DMS 273 (cell line): ENCODE measurements around the gene MPRIP.

Source experiments
- DNase-seq: peaks from one replicate; lab custom pipeline; 2025; ENCODE audit not compliant: unreplicated experiment; lab: John Stamatoyannopoulos, UW

The MPRIP gene

DNA sequence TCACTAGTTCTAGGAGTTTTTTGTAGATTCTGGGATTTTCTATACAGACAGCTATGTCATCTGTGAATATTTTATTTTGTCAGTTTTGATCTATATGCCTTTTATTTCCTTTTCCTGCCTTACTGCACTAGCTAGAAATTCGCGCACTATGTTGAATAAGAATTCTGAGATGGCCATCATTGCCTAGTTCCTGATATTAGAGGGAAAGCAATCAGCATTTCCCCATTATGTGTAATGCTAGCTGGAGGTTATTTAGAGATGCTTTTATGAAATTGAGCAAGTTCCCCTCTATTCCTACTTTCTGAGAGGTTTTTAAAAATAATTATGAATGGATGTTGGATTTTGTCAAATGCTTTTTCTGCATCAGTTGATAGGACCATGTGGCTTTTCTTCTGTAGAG lies 23.8 kb downstream of the MPRIP start:
- DNase-seq: no peak

DNA sequence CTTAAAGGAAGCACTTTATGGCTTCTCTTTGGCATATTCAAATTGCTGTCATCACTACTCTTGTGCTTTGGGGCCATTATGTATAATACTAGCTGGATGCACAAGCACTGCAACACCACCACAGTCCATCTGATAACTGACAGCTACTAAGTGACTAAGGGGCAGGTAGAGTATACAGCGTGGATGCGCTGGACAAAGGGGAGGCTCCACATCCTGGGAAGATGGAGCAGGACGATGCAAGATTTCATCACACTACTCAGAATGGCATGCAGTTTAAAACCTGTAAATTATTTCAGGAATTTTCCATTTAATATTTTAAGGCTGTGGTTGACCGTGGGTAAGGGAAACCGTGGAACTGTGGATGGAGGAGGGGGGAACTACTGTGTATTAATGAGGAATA lies 25.0 kb downstream of the MPRIP start:
- DNase-seq: no peak

DNA sequence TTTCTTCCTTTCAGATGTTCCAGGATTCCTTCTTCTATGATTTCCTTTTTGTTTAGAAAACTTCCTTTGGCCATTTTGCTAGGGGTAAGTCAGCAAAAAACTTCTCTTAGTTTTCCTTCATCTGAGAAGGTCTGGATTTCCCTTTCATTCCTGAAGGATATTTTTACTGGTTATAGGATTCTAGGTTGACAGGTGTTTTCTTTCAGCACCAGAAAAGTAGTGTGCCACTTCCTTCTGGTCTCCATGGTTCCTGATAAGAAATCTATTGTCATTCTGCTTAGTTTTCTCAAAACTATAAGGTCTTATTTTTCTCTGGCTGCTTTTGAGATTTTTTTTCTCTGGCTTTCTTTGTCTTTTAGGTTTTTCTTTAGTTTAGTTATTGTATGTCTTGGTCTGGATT lies 27.6 kb downstream of the MPRIP start:
- DNase-seq: no peak

DNA sequence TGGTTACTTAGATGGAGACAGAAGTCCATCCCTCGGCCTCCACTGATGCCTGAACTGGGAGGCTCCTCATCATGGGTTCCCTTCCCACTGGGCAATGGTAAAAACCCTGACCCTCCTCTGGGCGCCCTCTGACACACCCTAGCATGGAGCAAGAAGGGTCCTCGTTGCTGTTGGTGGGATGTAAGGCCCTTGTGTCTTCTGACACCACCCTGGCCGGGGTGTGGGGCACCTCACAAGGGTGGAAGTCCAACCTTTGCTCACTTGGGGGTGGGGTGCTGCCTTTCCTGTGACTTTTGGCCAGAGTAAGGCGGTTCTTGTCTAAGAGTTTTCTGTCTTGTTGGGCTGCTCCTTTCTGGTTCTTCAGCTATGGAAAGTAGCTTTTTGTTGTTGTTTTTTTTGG lies 28.7 kb downstream of the MPRIP start:
- DNase-seq: no peak

DNA sequence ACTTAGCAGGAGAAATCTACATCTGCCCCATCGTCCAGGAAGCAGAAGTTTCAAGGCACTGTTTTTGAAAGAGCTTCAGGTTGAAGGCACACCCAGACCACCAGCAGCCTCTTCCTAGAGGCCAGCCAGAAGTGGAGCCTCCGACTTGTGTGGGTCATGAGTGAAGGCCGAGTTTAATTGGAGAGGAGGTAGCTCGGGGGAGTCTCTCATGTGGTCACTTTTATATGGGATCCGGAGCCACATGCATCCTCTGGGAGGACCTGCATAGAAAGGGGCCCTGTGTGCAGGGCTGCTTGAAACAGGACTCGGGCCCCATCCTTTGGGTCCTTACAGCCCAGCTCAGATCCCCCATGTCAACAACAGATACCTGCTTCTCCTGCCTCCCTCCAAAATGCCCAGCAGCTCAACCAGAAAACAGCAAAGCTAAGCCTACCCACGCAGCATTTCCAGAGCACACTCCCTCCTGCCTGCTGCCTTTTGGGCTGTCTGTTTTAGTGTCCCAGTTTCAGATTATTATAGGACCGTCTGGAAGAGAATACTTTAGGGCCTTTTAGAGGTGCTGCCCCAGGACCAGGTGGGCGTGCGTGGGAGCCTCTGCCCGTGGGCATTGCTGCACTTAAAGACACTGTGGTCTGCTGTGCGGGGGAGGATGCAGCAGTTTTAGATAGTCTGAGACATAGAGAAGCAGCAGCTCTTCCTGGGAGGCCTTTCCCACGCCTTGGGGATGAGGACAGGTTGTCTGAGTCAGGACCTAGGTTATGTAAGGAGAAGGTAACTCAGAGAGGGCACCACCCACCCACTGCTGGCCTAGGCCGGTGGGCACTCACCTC lies 29.5 kb downstream of the MPRIP start:
- DNase-seq: no peak

DNA sequence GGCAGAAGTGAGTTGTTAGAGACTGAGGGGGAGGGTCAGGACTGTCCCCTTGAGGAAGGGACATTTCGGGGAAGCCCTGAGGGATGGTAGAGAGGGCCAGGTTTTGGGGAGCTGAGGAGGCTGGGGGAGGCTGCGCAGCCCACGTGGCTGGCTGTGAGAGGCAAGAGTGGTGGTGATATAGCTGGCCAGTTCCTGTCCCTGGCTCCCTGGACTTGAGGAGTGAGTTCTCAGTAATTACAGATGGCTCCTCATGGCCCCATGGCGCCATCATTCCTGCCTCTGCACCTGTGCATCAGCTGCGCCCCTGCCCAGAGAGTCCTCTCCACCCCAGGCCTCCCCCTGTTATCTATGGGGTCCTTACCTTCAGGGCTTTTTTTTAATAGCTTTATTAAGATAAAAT lies 30.3 kb downstream of the MPRIP start:
- DNase-seq: no peak

GRCh38 chr17:17073030-17073564 lies 30.8 kb downstream of the MPRIP start:
- no peak for DNase-seq

DNA sequence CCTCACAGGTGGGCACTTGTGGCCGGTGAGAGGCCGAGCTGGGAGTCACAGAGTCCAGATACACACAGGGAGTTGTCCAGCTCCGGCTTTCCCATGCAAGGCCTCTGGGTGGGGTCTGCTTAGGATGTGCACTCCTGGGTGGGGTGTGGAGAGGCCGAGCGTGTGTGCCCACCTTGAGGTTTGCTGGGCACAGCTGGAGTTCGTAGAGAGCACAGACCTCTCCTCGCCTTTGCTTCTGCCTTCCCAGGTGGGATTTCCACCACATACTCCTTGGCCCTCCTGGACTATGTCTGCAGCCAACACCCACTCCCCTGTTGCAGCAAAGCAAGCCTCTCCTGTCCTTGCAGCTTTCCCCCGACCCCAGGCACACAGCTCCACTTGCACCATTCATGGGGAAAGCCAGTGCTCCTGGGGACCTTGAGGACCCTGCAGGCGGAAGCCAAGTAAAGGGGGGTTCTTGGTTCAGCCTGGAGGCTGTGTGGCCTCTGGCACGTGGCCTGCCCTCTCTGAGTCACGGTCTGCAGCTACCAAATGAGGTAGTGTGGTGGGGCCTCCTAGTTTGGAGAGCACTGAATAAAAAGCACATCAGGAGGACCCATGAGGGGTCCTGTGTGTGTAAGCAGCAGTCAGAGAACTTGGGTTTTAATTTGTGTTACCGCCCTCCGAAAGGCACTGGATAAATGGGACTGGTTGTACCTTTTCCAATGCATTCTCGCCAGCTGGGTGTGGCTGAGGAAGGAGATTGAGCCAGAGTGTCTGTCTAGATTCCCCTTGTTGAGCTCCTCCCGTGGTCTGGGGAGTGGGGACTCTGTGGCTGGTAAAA lies 31.5 kb downstream of the MPRIP start:
- no peak for DNase-seq

GRCh38 chr17:17075125-17075781 lies 33.0 kb downstream of the MPRIP start:
- no peak for DNase-seq

DNA sequence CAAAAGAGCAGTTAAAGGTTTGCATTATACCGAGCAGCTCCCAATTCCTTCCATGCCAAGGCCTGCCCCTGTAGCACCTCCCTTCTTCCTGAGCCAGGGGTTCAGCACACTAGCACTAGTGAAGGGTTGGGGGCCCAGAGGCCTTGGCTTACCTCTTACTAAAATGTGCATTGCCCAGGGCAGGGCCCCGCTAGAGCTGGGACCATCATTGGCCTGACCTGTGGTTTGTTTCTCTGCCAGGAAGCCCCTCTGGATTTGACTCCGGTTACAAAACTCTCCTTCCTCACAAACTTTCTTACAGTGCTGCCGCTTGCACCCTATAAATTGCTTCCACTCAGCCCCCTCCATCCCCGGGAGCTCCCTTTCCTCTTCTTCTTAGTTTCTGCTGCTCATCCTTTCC lies 33.8 kb downstream of the MPRIP start:
- no peak for DNase-seq

GRCh38 chr17:17077101-17077500 lies 34.8 kb downstream of the MPRIP start:
- DNase-seq: no peak

- DNase-seq: no peak
Observed at GRCh38 chr17:17077861-17078732, 35.8 kb downstream of the MPRIP start.

DNA sequence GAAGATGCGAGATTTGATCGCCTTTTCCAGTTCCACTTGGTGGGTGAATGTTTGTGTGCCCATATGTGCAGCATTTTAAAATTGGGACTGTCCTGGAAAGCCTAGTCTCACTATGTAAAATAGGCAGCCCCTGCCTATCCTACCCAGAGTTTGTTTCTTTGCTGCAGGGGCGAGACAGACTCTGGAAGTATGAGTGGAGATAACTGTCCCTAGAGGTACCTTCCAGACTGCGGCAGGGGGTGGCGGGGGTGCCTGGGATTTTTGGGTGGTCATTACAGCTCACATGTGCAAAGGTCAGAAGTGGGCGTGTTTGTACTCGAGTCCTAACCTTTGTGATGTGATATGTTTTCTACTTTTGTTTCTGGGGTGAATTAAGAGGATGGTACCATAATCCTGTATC lies 36.6 kb downstream of the MPRIP start:
- no peak for DNase-seq

- DNase-seq: no peak
Observed at GRCh38 chr17:17079336-17079735, 37.1 kb downstream of the MPRIP start.

- no peak for DNase-seq
Observed at GRCh38 chr17:17079761-17080160, 37.5 kb downstream of the MPRIP start.

DNA sequence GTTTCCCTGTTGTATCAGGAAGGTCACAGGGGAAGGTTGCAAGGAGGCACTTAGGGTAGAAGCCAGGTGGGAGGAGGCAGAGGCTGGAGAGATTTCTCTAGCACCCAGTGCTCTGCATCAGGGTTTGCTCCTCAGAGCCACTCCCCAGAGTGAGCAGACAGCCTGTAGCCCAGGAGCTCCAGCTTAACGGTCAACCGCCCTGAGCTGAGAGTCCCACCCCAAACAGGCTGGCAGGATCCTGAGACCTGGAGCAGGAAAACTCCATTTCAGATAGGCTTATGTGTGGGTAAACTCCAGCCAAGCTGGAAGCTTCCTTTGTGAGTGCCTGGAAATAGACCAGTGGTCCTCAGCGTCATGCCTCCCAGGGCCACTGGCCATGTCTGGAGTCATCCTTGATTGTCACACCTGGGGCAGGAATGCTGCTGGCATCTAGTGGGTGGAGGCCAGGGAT lies 37.9 kb downstream of the MPRIP start:
- no peak for DNase-seq

DNA sequence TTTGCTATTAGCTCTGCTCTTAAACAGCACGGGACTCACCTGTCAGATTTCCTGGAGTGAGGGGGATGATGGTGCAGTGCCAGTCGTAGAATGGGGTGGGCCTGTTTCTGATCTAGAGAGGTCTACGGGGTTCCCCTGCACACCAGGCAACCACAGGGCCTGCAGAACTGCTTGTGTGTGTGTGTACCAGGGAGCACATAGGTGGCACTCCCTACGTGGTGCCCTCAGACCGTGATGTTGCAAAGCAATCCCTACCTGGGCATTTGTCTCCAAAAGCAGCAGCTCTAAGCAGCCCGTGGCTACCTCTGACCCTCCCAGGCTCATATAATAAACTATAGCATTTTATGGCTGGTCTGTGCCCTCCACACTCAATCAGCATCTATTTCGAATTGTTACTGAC lies 38.5 kb downstream of the MPRIP start:
- no peak for DNase-seq

DNA sequence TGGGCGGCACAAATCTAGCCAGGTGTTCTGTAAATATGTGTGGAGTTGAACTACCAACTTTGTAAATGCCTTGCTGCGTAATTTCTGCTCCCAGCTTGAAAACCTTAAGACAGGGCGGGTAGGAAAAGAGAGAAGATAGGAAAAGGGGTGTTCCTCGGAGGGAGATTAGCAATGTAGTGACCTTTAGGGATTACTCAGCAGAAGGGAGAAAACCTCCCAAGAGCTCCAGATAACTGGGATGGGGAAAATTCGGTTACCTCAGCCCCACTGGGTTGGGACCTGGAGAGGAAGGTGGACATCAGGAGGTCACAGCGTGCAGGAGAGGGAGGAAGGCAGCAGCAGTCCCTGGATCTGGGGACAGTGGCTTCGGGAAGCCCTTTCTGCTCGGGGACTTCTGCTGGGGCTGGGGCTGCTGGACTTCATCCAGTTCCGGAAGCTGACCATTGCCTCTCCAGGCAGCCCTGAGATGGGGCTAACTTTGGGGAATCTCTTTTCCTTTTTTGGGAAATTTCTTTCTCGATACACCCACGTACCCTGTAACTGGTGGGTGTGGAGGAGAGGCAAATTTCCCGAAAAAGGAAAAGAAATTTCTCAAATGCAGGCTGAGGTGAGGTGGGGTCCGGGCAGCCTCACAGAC lies 39.2 kb downstream of the MPRIP start:
- no peak for DNase-seq

- DNase-seq: no peak
Observed at GRCh38 chr17:17082878-17083277, 40.6 kb downstream of the MPRIP start.

GRCh38 chr17:17084317-17084835 lies 42.1 kb downstream of the MPRIP start:
- DNase-seq: no peak
